Renal cortex interstitium (tissue), 3 donors: ENCODE results near the gene CELF5. TPM values are rescaled to one million over a fixed set of nuclear protein-coding genes. Genes with fewer than 3 reads are reported as not detected.

Source experiments
- polyA plus RNA-seq, 3 donors: library from polyadenylated mRNA; unstranded; fragments of 120-200 nt; gene quantifications; one replicate each; pipeline ENCODE4 v1.2.1, GENCODE V29; 2013; ENCODE audit not compliant: insufficient read length in 3 of 3

CELF5 gene
- polyA plus RNA-seq, 3 donors = 0.75 to 1.7 (median 0.82) TPM

Other genes starting within 250 kb of the CELF5 start
- 10 to 100 TPM in 1 of 3 donors, 1 to 10 TPM in 2; 8.1 to 10.4 (median 8.3) TPM for gene TLE6, start 247.1 kb upstream of the CELF5 start, polyA plus RNA-seq
- gene TLE2, start 195.4 kb upstream of the CELF5 start, polyA plus RNA-seq = 10 to 100 TPM; 27.0 to 63.6 (median 39.6) TPM
- 100 to 1,000 TPM; 419 to 491 (median 450) TPM for gene TLE5, start 162.2 kb upstream of the CELF5 start, polyA plus RNA-seq
- gene GNA11, start 130.3 kb upstream of the CELF5 start, polyA plus RNA-seq = 10 to 100 TPM; 61.2 to 64.4 (median 61.5) TPM
- 1 to 10 TPM in 2 of 3 donors, under 1 TPM in 1; 0.81 to 1.6 (median 1.2) TPM for gene GNA15, start 88.6 kb upstream of the CELF5 start, polyA plus RNA-seq
- under 1 TPM; 0.28 to 0.56 (median 0.34) TPM for gene S1PR4, start 45.9 kb upstream of the CELF5 start, polyA plus RNA-seq
- 10 to 100 TPM; 29.5 to 48.4 (median 41.7) TPM for gene NCLN, start 38.7 kb upstream of the CELF5 start, polyA plus RNA-seq
- gene NFIC, start 141.9 kb downstream of the CELF5 start, polyA plus RNA-seq = 10 to 100 TPM; 19.6 to 30.0 (median 28.3) TPM